Measurements from ENCODE around the gene KAT2B. TPM values are rescaled to one million over a fixed set of nuclear protein-coding genes. Genes with fewer than 3 reads are reported as not detected.

Gene KAT2B
- total and polyA plus RNA-seq, 2 of the 13 experiments (the other 11 are each of a cell fraction or from before 2014, with no cell fraction given): 0.97 to 1.7 TPM

DNA sequence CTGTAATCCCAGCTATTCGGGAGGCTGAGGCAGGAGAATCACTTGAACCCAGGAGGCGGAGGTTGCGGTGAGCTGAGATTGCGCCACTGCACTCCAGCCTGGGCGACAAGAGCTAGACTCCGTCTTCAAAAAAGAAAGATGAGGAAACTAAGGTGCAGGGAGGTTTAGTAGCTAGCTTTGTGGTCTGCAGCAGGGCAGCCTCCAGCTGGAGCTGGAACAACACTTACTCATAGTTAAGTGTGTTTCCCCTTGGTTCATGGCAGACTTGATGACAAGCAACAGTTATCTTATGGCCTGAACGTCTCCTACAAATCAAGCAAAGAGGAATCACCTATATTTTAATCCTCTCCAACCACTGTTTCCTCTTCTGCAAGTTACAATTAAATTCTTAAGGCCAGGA lies 12.6 kb downstream of the KAT2B start:
- Histone ChIP-seq H3K9me3 (ENCODE audit: low read length) (no peaks in the 10 kb centered on the region), H3K4me2 (ENCODE audit: low read depth, low read length) (no peak overlapping the region), H2AFZ (ENCODE audit: low read length) (no peak overlapping the region), H3K36me3 (replicated peaks in 1 of 2; ENCODE audit: control insufficient read depth in 1 of 2, insufficient read depth in 2 of 2, low read length in 2 of 2) (no peaks in the 10 kb centered on the region), H3K4me3 (replicated peaks in 1 of 3; ENCODE audit: insufficient read depth in 1 of 3, low read depth in 2 of 3, low read length in 3 of 3) (no peak overlapping the region), H3K79me2 (ENCODE audit: insufficient read depth, low read length) (no peaks in the 10 kb centered on the region), H4K20me1 (ENCODE audit: insufficient read depth, low read length) (no peaks in the 10 kb centered on the region), H3K27ac (ENCODE audit: extremely low read length, insufficient read depth, low read length) (no peak overlapping the region), H3K27me3 (ENCODE audit: control insufficient read depth in 1 of 2, insufficient read depth in 2 of 2, low read length in 2 of 2) (no peaks in the 10 kb centered on the region), H3K4me1 (ENCODE audit: insufficient read depth, low read length) (no peaks in the 10 kb centered on the region; the same call in 1 of the 2 replicates), H3K9ac (ENCODE audit: insufficient read depth, low read depth, low read length) (no peak overlapping the region)
- intact Hi-C loops (cut with micrococcal nuclease; ENCODE audit: unreplicated experiment) (no loop called here), in situ Hi-C loops (cut with HindIII; ENCODE audit: extremely low pct_ligation_motif_present, low pct_unique_long_range_greater_than_20kb) (no loop called here)
- ChIA-PET CTCF (ENCODE audit: low intra/inter-chr PET ratio, low total read pairs) (no interaction called here), POLR2A (no interaction called here)
- FAIRE-seq (no peak), ATAC-seq (no peak), DNase-seq (ENCODE audit: low spot score) (no peak)
- BruUV-seq (replicated peaks): no TSS peak
- no peak for TF ChIP-seq XBP1 (CRISPR knock-in tag; IDR thresholded peaks at IDR 0.05)
- WGBS (ENCODE audit: low lambda C conversion rate): 78% methylated on average over 7 of the region's 7 CpGs

DNA sequence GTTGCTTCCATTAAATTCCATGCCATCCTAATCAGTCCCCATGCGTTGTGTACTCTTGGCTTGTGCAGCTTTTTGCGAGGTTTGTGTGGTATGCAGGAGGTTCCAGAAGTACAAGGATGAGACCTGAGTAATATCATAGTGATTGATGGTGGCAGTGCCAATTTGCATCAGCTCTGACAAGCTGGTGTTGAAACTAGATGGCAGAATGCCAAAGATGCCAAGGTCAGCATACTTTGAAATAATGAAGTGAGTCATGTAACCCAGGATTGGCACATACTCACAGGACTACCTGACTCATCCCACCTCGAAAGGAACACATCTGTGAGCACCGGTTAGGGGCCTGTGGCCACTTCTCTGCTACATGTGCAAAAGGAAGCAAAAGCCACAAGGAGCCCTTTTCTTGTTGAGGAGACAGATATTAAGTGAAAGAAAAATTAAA lies 14.3 kb downstream of the KAT2B start:
- Histone ChIP-seq H3K4me2 (ENCODE audit: low read depth, low read length) (no peak overlapping the region), H3K36me3 (replicated peaks in 1 of 2; ENCODE audit: control insufficient read depth in 1 of 2, insufficient read depth in 2 of 2, low read length in 2 of 2) (no peaks in the 10 kb centered on the region), H4K20me1 (ENCODE audit: insufficient read depth, low read length) (no peaks in the 10 kb centered on the region), H3K79me2 (ENCODE audit: insufficient read depth, low read length) (no peaks in the 10 kb centered on the region), H3K27ac (ENCODE audit: extremely low read length, insufficient read depth, low read length) (no peak overlapping the region), H3K4me3 (replicated peaks in 1 of 3; ENCODE audit: insufficient read depth in 1 of 3, low read depth in 2 of 3, low read length in 3 of 3) (no peak overlapping the region), H3K4me1 (ENCODE audit: insufficient read depth, low read length) (no peaks in the 10 kb centered on the region; the same call in 1 of the 2 replicates), H3K9ac (ENCODE audit: insufficient read depth, low read depth, low read length) (no peak overlapping the region), H3K9me3 (ENCODE audit: low read length) (no peaks in the 10 kb centered on the region), H2AFZ (ENCODE audit: low read length) (no peak overlapping the region), H3K27me3 (ENCODE audit: control insufficient read depth in 1 of 2, insufficient read depth in 2 of 2, low read length in 2 of 2) (no peaks in the 10 kb centered on the region)
- DNase-seq (ENCODE audit: low spot score) (peak; percentile 78), FAIRE-seq (no peak), ATAC-seq (peak; percentile 69)
- 14% methylated on average over 4 of the region's 4 CpGs for WGBS (ENCODE audit: low lambda C conversion rate)
- TF ChIP-seq ZNF547 (CRISPR knock-in tag; IDR thresholded peaks at IDR 0.05) (no peak), MAFF (IDR thresholded peaks at IDR 0.05; ENCODE audit: low read depth, low read length) (peak; percentile 72), FOSL2 (CRISPR knock-in tag; IDR thresholded peaks at IDR 0.05) (peak; percentile 92), HIC2 (CRISPR knock-in tag; IDR thresholded peaks at IDR 0.05; ENCODE audit: low read depth) (peak; percentile 58; the same call in 1 of the 2 replicates), AGO1 (IDR thresholded peaks at IDR 0.05; ENCODE audit: low read depth, low read length, poor library complexity, severe bottlenecking) (no peak), MAFK (conservative IDR thresholded peaks at IDR 0.05 in 1 of 2, IDR thresholded peaks at IDR 0.05 in 1 of 2; ENCODE audit: low read length in 2 of 2) (peak; percentile 74 to 84), CEBPB (IDR thresholded peaks at IDR 0.05; ENCODE audit: borderline replicate concordance, low read depth, low read length) (peak; percentile 86), HMG20A (CRISPR knock-in tag; IDR thresholded peaks at IDR 0.05; ENCODE audit: borderline replicate concordance) (peak; percentile 30; the same call in 1 of the 2 replicates)
- intact Hi-C loops (cut with micrococcal nuclease; ENCODE audit: unreplicated experiment): no loop called here
- CTCF ChIA-PET (ENCODE audit: low intra/inter-chr PET ratio, low total read pairs): no interaction called here
- POLR2A ChIA-PET: no interaction called here
- in situ Hi-C loops (cut with HindIII; ENCODE audit: extremely low pct_ligation_motif_present, low pct_unique_long_range_greater_than_20kb): no loop called here
- BruUV-seq (replicated peaks): no TSS peak
